Activated T-cell treated with anti-CD3 and anti-CD28 coated beads, Interleukin-2, amount 50 U/mL, for 1 hour (primary cell): ENCODE results near the gene GRM7.

Source experiments
- DNase-seq: peaks from one replicate; pipeline ENCODE4 v3.0.0-alpha.2; 2020

Gene GRM7

DNA sequence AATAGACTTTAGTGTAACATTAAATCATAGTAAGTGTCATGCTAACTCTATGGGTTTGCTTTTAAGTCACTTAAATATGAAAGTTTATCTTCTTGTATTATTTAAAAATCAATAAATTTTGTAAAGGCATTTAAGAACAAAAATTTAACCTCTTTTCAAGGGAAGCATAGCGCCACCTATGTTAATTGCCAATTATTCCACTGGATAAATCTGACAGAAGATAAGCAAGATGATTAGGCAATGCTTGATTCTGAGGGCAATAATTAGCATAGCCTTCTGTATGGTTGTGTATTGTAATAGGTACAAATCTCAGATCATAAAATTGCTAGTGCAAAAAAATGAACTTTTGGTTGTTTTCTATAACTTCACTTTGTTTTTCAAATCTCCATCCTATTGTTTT lies 560.1 kb downstream of the GRM7 start:
- no peak for DNase-seq

DNA sequence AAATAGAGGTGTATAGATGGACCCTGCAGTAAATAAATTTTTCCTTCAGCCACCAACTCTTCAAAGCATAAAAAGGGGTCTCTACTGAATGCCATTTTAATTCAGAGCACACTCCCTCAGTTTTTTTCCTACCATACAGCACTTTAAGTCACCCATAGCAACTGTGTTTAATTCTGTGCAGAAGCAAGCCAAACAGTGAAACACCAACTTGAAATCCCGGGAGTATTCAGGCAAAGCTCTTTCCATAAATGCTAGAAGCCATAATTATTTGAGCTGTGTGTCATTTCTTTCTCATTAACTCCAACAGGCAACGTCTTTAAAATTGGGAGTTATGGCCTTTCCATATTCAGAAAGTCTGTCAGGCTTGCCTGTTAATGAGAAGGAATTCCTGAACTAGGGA lies 562.1 kb downstream of the GRM7 start:
- no peak for DNase-seq

DNA sequence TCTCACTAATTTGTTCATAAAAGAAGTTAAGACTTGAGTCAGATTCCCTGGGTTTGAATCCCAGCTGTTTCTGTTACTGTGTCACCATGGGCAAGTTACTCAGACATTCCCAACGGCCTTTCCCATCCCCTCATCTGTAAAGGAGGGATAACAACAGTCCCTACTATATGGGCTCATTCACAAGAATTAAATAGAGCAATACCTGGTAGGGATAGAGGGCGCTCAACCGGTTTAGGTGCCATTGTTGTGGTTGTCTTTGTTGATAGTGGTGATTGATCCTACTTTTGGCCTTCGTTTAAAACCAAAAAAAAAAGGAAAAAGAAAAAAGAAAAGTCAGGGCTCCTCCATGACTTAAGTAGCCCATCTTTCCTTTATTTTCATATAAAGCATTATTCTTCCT lies 563.1 kb downstream of the GRM7 start:
- DNase-seq, result no peak

DNA sequence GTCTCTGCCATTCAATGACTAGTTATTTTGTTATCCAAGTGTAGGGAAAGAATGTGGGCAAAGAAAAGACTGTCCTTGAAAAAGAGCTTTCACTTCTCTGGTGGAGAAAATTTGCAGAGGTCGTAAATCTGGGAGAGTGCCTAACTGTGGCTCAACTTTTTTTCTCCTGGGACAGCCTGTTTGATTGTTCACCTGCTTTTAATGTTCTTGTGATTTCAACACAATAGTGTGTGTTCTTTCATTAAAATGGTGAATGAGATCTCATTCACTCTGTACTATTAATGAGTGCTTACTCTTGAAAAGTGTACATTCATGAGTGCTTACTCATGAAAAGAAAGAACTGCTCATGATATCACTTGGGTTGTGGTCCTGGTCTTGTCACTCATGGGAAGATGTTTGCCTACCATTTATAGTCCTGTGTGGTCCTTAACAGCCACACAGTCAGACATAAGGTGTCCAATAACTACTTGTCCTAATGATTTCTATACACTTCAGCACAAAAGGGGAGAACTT lies 567.3 kb downstream of the GRM7 start:
- DNase-seq, result no peak

DNA sequence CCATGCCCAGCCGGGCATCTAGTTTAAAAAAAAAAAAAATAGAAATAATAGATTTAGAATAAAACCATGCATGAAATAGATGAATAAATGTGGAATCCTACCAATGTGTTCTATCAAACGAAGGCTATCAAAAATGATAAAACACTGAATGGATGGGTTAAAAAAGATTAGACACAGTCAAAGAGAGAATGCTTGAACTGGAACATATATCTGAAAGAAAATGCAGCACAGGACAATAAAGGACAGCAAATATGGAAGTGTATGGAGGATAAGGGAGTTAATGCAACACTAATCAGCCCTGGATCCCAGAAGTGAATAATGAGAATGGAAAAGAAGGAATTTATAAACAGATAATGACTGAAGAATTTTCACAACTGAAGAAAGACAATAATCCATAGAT lies 571.7 kb downstream of the GRM7 start:
- DNase-seq, result no peak

DNA sequence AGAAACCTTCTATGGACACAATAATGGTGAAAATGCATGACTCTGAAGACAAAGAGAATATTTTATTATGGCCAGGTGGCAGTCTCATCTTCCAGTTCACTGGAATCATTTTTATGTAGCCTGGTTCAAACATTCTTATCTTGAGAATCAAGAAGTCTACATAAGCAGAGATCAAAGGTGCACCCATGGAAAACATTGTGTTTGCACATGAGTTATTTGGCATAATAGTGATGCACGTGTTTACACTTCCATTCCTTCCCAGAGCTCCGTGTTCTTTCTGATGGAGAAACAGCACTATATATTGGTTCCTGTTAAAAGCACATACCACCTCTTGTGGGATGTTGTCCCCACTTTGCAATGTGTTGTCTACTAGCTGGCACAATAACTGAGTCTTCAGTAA lies 572.2 kb downstream of the GRM7 start:
- DNase-seq, result no peak

DNA sequence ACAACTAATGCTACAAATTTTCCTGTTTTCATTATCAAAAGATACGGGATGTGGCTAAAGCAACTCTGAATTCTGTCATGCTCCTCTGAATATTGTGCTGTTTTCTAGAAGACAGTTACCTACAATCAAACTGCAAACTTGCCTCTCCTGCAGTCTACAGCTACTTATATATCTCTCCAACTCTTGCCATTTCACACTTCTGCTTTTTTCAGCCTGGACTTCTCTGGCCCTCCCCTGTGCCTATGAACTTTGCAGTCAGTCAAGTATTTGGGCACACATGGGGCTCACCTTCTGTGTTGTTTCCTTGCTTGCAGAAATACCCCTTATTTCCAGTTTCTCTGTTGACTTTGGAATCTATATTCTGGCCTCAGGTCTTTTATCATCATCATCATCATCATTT lies 575.6 kb downstream of the GRM7 start:
- DNase-seq, result no peak

DNA sequence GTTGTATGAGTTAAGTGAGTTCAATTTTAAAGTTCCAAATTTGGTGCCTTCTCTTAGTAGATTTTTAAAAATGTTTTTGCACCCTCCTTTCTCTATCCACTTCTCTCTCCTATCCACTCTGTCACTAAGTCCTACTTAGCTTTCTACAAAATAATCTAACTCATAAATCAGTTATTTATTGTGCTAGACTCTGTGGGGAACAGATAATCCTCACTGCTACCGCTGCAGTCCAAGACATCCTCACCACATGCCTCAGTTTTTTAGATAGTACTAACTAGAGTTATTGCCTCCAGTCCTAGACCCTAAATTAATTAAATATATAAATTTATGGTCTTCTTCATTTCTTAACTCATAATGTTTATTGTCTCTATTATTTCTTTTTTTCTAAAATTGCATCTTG lies 576.3 kb downstream of the GRM7 start:
- no peak for DNase-seq

DNA sequence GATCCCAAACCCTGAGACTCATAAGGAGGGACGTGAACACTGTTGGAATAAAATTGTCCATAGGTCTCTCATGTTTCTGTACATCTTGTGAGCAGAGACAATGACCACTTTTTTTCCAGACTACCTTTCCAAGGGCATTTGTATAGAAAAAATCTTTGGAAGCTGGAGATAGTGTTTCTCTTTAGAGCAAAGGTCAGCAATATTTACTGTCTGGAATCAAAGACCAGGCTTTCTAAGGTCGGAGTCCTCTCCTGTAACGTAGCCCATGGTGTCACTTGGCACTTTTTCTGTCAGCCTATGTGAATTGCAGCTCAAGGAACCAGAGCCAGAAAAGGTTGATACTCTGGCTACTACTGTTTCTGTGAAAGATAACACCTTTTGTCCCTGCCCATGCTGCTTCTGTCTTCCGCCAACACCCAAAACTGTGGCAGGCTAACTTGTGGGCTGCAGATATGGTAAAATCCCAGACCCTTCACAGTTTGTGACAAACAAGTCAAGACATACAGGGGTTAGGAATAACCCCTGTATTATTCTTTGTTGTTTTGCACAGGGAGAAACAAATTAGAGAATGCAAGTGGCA lies 578.3 kb downstream of the GRM7 start:
- DNase-seq, result no peak

DNA sequence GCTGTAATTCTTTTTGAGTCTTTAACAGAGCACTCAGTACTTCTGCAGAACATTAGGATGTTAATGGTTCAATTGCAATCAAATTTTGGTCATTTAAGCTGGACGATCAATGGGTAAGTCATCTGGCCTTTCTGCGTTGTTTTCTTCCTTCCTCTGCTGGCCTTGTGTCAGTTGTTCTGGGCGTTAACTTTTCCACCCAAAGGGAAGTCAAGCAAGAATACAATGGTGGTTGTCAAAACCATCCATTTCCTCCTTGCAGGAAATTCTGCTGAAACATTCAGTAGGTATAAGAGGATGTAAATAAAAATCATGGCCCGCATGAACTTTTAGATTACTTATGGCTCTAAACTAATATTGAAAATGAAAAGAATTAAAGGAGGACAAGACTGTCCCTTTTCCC lies 584.0 kb downstream of the GRM7 start:
- no peak for DNase-seq

DNA sequence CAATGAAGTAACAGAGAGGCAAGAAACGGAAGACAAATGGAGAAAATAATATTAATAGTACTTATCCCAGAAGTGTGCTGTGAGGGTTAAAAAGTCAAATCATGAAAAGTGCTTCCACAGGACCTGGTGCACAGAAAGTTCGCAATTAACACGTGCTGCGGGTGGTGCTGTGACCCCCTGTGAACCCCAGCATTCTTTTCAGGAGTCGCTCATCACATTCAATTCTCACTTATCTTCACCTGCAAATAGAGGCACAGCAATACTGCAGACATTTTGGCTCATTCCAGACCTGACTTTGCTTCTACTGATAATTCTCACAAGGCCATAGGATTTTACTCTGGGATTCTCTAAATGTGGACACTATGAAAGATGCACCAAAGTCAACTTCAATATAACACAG lies 584.4 kb downstream of the GRM7 start:
- no peak for DNase-seq

DNA sequence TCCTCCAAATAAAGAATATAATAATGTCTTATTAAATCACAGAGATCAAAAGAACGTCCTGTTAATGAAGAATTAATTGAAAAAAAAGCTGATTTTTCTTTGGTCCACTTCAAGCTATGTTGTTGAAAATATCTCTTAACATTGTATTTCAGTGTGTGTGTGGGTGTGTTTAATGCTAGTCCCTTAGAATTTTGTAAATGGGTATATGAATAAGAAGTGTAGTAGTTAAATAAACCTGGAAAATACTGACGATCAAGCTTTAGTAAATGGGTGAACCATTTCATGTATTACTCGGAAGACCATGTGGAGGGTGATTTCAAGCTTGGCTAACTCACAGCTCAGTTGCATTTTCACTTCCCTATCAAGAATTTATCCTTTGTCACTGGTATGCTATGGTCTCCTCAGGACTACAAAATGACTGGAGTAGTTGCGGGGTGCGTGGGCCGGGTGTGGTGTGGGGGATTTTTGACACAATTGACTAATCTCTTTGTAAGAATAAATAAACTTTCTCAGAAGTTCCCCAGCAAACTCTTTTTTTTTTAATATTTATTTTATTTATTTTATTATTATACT lies 586.4 kb downstream of the GRM7 start:
- no peak for DNase-seq

DNA sequence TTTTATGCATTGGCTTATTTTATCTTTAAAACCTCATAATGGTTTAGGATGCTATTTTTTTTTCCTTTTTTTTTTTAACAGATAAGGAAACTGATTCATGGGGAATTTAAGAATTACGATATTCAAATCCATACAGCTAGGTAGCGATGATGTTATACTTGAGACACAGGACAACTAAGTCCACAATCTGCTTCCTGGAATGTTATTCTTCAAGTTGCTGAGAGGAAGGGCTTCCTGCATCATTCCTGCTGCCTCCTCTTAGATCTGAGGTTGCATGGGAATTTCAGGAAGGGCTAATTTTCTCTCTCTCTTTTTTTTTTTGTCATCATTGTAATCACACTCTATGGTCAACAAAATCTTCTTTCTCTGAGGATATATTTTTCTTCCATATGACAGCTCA lies 595.5 kb downstream of the GRM7 start:
- DNase-seq, result no peak

DNA sequence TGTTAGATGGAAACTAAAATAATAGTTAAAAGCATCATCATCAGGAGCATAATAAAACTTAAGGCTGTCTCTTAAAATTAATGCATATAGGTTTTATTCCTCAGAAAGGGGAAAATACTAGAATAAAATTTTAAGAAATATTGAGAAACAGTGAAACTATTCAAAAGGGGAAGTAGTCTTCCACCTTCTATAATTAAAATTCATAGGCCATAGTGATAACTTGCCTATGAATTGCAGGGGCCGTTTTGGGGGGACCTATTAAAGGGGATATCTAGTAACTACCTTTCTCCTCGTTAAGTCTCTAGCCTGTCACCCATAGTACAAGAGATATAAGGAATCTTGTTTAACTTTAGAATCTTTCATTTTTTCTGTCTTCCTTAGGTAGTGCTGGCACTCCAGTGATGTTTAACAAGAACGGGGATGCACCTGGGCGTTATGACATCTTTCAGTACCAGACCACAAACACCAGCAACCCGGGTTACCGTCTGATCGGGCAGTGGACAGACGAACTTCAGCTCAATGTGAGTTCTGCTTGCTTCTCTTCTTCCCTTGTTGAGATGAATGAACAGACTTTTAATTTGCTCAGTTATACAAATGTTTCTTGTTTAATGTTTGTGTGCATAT lies 600.4 kb downstream of the GRM7 start:
- no peak for DNase-seq

DNA sequence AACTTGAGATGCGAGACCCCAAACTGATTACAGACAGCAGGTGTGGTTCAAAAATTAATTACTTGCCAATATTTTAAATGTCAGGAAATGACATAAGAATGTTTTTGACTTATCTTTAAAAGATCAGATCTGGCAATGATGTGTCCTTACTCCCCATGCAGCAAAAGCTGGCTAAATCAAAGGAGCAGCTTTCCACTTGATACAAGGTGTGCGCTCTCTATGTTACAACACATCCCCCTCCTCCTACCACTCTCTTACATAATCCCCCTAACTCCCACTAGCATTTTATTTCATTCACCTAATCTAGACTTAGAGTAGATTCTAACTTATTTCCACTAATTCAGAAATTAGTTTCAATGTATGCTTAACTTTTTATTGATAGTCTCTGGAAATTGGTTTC lies 609.0 kb downstream of the GRM7 start:
- no peak for DNase-seq

DNA sequence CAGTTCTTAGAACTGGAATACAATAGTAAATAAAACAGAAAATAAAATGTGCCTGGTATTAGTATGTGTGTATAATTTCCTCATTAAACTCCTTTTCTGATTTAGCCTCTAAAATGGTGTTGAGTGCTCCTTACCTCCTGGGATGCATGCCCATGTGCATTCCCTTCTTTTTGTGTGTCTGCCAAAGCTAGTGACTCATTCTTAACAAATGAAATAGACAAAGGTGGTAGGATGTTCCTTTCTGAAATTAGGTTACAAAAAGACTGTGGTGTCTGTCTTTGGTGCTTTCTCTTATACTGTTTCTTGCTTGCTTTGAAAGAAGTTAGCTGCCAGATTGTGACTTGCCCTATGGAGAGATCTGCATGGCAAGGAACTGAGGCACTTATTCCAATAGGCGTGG lies 623.7 kb downstream of the GRM7 start:
- DNase-seq, result no peak

DNA sequence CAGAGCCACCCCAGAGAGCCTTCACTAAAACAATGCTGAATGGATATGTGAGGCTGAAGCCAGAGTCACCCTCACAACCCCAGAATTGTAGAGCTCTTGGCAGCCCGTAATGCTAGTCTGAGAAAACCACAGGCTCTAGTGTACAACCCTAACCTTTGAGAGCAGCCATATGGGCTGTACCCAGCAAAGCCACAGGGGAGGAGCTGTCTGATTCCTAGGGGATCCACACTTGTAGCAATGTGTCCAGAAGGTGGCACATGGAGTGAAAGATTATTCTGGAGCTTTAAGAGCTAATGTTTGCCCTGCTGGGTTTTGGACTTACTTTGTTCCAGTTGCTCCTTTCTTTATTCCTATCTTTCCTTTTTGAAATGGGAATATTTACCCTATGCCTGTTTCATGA lies 626.8 kb downstream of the GRM7 start:
- DNase-seq, result no peak

DNA sequence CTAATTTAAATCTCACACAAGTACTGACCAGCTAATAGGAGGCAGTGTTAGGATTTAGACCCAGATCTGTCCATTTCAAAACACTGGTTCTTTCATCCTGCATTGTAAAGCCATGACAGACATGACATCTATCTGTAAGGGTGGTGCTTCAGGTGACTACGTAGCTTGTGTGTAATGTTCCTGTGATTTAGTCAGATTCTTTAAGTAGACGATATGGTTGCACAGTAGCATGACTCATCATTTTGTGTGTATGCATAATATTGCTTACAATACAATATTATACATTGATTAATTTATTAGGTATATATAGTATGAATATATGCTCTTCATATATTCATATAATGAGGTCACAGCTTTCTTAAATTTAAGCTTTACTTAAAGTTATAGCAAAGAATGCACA lies 628.5 kb downstream of the GRM7 start:
- no peak for DNase-seq

DNA sequence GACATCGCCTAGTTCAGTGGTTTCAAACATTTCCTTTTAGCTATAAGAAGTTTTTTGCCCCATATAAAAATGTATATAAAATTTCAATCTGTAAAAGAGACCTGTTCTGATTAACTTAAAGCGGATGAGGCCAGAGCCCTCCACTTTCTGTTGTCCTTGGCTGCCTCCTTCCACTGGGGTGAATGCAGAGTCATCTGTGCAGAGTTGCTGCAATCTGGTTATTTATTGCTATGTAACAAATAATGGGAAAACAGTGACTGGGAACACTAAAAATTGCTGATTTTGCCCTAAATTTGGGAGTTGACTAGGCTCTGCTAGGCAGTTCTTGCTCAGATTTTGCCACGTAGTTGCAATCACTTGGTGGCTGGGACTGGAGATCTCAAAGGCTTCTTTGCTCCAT lies 637.8 kb downstream of the GRM7 start:
- DNase-seq, result no peak

DNA sequence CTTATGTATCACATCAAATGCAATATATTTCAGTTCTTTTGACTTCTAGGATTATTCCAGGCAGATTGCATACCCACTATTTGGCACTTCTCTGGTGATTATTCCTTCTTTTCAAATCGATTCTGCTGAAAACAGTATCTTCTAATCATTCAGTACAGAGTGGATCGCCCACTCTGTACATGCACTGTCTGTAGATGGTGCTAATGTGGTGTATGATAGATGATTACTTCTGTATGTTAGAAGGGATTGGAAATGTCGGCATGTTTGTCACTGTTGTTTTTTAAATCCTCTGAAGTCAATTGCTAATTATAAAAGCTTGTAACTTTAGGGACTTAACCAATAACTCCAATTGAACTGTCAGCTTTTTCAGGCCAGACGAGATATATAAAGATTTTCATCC lies 642.5 kb downstream of the GRM7 start:
- no peak for DNase-seq

DNA sequence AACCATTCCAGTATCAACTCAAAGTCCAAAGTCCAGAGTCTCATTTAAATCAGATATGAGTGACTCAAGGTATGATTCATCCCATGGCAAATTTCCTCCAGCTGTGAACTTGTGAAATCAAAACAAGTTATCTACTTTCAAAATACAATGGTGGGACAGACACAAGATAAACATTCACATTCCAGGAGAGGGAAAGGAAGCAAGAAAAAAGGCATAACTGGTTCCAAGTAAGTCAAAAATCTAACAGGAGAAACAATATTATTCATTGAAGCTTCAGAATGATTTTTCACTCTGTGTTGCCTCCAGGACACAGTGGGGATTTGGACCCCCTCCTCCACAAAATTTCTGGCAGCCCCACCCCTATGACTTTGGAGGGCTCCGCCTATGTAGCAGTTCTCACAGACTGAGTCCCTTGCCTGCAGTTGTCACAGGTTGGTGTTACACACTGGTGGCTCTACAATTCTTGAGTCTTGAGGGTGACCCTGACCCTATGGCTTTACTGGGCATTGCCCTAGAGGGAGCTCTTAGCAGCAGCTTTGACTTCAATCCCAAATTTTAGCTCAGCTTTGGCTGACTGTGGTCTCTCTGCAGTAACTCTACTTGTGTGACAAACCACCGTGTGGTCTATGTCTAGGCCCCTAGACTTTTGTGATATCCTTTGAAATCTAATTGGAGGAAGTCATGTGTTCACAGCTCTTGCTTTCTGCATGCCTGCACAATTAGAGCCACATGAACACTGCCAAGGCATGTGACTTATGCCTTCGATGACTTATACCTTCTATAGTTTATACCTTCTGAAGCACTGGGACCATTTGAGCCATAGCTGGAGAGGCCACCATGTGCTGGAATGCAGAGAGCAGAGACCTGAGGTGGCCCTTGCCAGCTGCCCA lies 644.2 kb downstream of the GRM7 start:
- DNase-seq, result no peak

DNA sequence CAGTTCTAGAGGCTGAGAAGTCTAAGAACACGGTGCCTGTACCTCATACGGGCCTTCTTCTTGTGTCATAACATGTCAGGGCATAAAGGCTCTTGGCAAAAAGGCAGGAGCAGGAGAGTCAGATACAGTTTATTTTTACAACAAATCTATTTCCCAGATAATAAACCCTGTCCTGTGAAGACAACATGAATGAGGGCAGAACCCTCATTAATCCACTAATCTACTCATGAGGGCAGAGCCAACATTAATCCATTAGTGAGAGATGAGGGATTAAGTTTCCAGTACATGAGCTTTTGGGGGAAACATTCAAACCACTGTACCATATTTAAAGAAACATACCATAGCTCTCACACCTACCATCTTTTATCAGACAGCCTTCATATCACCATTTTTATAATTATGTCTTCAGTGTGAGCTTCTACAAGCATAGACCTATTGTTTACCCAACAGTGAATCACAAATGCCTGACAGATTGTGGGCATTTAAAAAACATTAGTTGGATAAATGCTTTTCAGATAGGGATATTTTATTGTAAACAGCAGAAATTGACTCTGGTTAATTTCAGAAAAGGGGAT lies 645.8 kb downstream of the GRM7 start:
- DNase-seq, result no peak

DNA sequence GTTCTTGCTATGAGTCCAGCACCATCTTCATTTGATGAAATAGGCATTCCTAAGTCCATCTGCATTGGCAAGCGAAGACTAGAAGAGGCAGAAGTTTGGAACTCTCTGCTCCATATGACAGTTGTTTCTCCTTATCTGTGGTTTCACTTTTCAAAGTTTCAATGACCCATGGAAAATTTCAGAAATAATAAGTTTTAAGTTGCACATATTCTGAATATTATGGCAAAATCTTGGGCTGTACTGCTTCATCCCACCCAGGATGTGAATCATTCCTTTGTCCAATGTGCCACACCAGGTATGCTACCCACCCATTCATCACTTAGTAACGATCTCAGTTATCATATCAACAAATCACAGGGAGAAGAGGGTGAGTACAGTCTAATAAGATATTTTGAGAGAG lies 647.9 kb downstream of the GRM7 start:
- no peak for DNase-seq

DNA sequence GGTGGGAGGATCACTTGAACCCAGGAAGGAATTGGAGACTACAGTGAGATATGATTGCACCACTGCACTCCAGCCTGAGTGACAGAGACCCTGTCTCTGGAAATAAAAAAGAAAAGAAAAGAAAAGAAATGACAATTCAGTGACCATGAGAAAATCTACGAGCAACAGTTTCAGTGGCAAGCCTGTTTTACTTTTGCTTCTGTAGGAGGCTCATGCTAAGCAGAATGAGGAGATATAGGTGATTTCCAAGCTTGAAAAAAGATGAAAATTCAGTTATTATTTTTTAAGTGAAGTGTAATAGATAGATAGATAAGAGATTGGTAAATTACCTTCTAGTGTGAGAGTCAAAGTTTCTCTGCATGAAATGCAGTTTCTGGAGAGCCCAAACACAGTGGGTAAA lies 651.1 kb downstream of the GRM7 start:
- DNase-seq, result no peak
